ENCODE measurements around the gene MOV10. TPM values are rescaled to one million over a fixed set of nuclear protein-coding genes. Genes with fewer than 3 reads are reported as not detected.

Gene MOV10
- total RNA-seq, 1 donor from 2014 or later: 53.0 TPM

DNA sequence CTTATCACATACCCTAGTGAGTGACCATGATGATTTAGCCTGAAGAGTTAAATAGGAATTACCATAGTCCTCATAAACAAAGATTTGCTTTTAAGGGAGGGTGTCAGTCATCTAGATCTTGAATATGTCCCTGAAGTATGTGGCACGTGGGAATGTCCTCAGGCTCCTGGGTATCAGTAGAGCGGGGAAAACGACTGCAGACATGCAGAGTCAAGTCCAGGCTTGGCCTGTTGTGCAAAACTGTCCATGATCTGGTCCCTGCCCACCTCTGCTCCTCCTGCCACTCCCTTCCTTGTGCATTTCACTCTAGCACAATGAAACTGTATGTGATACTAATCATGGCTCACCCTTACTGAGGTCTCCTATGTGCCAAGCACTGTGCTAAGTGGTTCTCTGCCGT, 12.9 kb downstream of the MOV10 start:
- H3K27me3 ChIP-seq: no peaks in the 10 kb centered on the region
- peaks cover 24% of the 10 kb centered on the region for H3K4me1 ChIP-seq
- H3K27ac ChIP-seq: peak overlapping the region; percentile 39
- TF ChIP-seq POLR2AphosphoS5 (IDR thresholded peaks at IDR 0.05; ENCODE audit: insufficient read depth in 1 of 2, low read depth in 1 of 2): peak in 1 of 2 donors; percentile 63
- TF ChIP-seq, protein P1, sequence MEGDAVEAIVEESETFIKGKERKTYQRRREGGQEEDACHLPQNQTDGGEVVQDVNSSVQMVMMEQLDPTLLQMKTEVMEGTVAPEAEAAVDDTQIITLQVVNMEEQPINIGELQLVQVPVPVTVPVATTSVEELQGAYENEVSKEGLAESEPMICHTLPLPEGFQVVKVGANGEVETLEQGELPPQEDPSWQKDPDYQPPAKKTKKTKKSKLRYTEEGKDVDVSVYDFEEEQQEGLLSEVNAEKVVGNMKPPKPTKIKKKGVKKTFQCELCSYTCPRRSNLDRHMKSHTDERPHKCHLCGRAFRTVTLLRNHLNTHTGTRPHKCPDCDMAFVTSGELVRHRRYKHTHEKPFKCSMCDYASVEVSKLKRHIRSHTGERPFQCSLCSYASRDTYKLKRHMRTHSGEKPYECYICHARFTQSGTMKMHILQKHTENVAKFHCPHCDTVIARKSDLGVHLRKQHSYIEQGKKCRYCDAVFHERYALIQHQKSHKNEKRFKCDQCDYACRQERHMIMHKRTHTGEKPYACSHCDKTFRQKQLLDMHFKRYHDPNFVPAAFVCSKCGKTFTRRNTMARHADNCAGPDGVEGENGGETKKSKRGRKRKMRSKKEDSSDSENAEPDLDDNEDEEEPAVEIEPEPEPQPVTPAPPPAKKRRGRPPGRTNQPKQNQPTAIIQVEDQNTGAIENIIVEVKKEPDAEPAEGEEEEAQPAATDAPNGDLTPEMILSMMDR (IDR thresholded peaks at IDR 0.05): no peak
- peaks cover 0 to 24% of the 10 kb centered on the region in 2 donors for H3K36me3 ChIP-seq
- intact Hi-C loops (cut with DNase I): no loop called here
- H3K4me3 ChIP-seq: no peak overlapping the region
- no peaks in the 10 kb centered on the region for H3K9me3 ChIP-seq
- DNase-seq (ENCODE audit: extremely low spot score in 2 of 2): no peak

DNA sequence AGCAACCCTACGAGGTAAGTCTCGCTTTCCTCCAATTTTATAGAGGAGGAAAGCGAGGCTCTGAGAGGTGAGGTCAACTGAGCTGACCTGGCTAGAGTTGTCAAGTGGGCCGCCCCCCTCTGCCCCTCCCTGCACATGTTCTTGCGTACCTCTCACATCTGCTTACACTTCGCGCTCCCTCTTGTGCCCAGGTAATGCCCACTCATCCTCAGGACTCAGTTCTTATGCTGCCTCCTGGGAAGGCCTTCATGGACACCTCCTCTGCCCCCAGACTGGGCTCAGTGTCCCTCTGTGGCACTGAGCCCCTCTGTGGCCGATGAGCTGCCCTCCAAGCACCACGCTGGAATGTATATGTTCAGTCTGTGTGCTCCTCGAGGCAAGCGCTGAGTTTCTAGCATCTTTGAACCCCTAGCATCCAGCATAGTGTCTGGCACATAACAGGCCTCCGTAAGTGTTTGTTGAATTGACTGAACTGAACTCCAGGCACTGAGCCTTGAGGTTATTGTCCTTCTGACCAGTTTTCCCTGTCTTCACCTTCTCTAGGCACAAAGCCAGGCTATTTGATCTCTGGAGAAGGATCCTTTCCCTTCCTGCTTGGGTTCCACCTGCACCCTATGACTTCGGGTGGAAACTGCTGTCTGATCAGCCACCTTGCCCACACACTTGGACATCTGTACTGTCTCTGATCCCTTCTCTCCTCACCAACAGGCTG, 13.5 kb downstream of the MOV10 start:
- Histone ChIP-seq H3K4me3 (no peak overlapping the region), H3K9me3 (no peaks in the 10 kb centered on the region), H3K27ac (peak overlapping the region; percentile 39), H3K4me1 (peaks cover 24% of the 10 kb centered on the region), H3K36me3 (peaks cover 0 to 30% of the 10 kb centered on the region in 2 donors), H3K27me3 (no peaks in the 10 kb centered on the region)
- no peak for DNase-seq (ENCODE audit: extremely low spot score in 2 of 2)
- intact Hi-C loops (cut with DNase I): no loop called here
- TF ChIP-seq POLR2A (IDR thresholded peaks at IDR 0.05) (no peak), POLR2AphosphoS5 (IDR thresholded peaks at IDR 0.05; ENCODE audit: insufficient read depth in 1 of 2, low read depth in 1 of 2) (no peak)
- TF ChIP-seq, protein P1 (IDR thresholded peaks at IDR 0.05): no peak

DNA sequence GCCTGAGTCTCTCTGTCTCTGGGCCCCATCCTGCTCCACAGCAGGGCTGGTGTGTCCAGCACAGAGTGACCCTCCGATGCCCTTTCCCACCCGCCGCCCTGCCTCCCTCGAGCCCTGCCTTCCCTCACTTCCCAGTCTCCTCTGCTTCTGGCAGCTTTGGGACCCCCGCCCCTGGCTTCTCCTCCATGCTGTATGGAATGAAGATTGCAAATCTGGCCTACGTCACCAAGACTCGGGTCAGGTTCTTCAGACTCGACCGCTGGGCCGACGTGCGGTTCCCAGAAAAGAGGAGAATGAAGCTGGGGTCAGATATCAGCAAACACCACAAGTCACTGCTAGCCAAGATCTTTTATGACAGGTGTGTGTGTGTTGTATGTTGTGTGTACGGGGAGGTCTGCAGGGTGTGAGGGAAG, 14.3 kb downstream of the MOV10 start:
- DNase-seq (ENCODE audit: extremely low spot score in 2 of 2): peak in 1 of 2 donors; percentile 86
- H3K9me3 ChIP-seq: no peaks in the 10 kb centered on the region
- intact Hi-C loops (cut with DNase I): no loop called here
- H3K27ac ChIP-seq: peak overlapping the region; percentile 39
- H3K4me3 ChIP-seq: no peak overlapping the region
- TF ChIP-seq, protein P1 (IDR thresholded peaks at IDR 0.05): no peak
- TF ChIP-seq POLR2AphosphoS5 (IDR thresholded peaks at IDR 0.05; ENCODE audit: insufficient read depth in 1 of 2, low read depth in 1 of 2) (no peak), POLR2A (IDR thresholded peaks at IDR 0.05) (no peak)
- H3K4me1 ChIP-seq: peaks cover 24% of the 10 kb centered on the region
- H3K27me3 ChIP-seq: no peaks in the 10 kb centered on the region
- peaks cover 0 to 39% of the 10 kb centered on the region in 2 donors for H3K36me3 ChIP-seq

DNA sequence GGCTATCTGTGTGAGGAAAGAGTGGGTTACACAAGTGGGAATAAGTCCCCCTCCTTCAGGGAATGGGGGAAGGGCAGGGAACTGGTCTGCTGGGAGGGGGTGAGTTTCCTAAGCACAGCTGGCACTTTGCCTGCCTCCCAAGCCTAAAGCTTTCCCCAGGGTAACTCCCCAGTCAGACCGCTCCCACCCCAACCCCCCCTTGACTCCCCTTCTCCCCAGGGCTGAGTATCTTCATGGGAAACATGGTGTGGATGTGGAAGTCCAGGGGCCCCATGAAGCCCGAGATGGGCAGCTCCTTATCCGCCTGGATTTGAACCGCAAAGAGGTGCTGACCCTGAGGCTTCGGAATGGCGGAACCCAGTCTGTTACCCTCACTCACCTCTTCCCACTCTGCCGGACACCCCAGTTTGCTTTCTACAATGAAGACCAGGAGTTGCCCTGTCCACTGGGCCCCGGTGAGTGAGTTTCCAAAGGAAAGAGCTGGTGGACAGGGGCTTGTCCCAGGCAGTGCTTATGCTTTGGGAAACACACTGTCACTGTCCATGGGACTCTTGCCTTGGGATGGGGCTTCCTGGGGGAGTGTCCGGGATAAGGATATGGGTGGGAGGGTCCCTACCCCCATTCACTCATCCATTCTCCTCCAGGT, 14.9 kb downstream of the MOV10 start:
- Histone ChIP-seq H3K9me3 (no peaks in the 10 kb centered on the region), H3K27me3 (no peaks in the 10 kb centered on the region), H3K4me1 (peaks cover 24% of the 10 kb centered on the region), H3K4me3 (no peak overlapping the region), H3K27ac (no peak overlapping the region), H3K36me3 (peaks cover 0 to 44% of the 10 kb centered on the region in 2 donors)
- no peak for TF ChIP-seq POLR2AphosphoS5 (IDR thresholded peaks at IDR 0.05; ENCODE audit: insufficient read depth in 1 of 2, low read depth in 1 of 2)
- no peak for TF ChIP-seq POLR2A (IDR thresholded peaks at IDR 0.05)
- TF ChIP-seq, protein P1 (IDR thresholded peaks at IDR 0.05): no peak
- intact Hi-C loops (cut with DNase I): no loop called here
- DNase-seq (ENCODE audit: extremely low spot score in 2 of 2): no peak

DNA sequence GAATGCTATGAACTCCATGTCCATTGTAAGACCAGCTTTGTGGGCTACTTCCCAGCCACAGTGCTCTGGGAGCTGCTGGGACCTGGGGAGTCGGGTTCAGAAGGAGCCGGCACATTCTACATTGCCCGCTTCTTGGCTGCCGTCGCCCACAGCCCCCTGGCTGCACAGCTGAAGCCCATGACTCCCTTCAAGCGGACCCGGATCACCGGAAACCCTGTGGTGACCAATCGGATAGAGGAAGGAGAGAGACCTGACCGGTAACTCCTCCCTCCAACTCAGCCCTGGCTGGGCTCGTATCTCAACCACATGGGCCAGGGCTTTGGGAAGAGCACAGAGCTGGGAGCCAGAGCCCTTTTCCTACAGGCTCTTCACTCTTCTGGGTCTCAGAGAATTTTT, 15.4 kb downstream of the MOV10 start:
- H3K9me3 ChIP-seq: no peaks in the 10 kb centered on the region
- H3K27me3 ChIP-seq: no peaks in the 10 kb centered on the region
- H3K4me3 ChIP-seq: no peak overlapping the region
- H3K27ac ChIP-seq: no peak overlapping the region
- intact Hi-C loops (cut with DNase I): no loop called here
- DNase-seq (ENCODE audit: extremely low spot score in 2 of 2): no peak
- no peak for TF ChIP-seq POLR2AphosphoS5 (IDR thresholded peaks at IDR 0.05; ENCODE audit: insufficient read depth in 1 of 2, low read depth in 1 of 2)
- no peak for TF ChIP-seq POLR2A (IDR thresholded peaks at IDR 0.05)
- TF ChIP-seq, protein P1 (IDR thresholded peaks at IDR 0.05): no peak
- peaks cover 0 to 49% of the 10 kb centered on the region in 2 donors for H3K36me3 ChIP-seq
- peaks cover 24% of the 10 kb centered on the region for H3K4me1 ChIP-seq
